Endodermal cell (in vitro differentiated cells): ENCODE measurements around the gene NME7. TPM values are rescaled to one million over a fixed set of nuclear protein-coding genes. Genes with fewer than 3 reads are reported as not detected.

Source experiments
- DNase-seq: peaks from one replicate; pipeline ENCODE4 v3.0.0-alpha.2; 2017
- H3K27ac ChIP-seq: 2 replicates; pipeline ENCODE4 v1.5.1; 2013; ENCODE audit warnings: mild to moderate bottlenecking, low read depth, low read length, moderate library complexity
- H3K27me3 ChIP-seq: 2 replicates; pipeline ENCODE4 v1.6.1; 2013; ENCODE audit warnings: mild to moderate bottlenecking, low read length, moderate library complexity; ENCODE audit not compliant: insufficient read depth, control insufficient read depth, poor library complexity, severe bottlenecking
- H3K36me3 ChIP-seq: 2 replicates; pipeline ENCODE4 v1.7.0; 2013; ENCODE audit warnings: mild to moderate bottlenecking, low read length, moderate library complexity; ENCODE audit not compliant: control insufficient read depth, insufficient read depth
- H3K4me1 ChIP-seq: one replicate; pipeline ENCODE4 v1.7.0; 2013; ENCODE audit warnings: low read length; ENCODE audit not compliant: control insufficient read depth, insufficient read depth
- H3K4me3 ChIP-seq: 2 replicates; pipeline ENCODE4 v1.5.1; 2013; ENCODE audit warnings: mild to moderate bottlenecking, low read length, moderate library complexity
- H3K9ac ChIP-seq: 2 replicates; pipeline ENCODE4 v1.6.1; 2013; ENCODE audit warnings: mild to moderate bottlenecking, low read length, moderate library complexity; ENCODE audit not compliant: poor library complexity, severe bottlenecking; ENCODE audit errors: extremely low read depth
- H3K9me3 ChIP-seq: 2 replicates; pipeline ENCODE4 v1.6.1; 2013; ENCODE audit warnings: mild to moderate bottlenecking, low read length, moderate library complexity; ENCODE audit not compliant: control insufficient read depth
- H3K27ac Mint-ChIP-seq: 2 replicates; pipeline ENCODE4 v1.8.0; 2020; ENCODE audit warnings: mixed read lengths
- H3K27me3 Mint-ChIP-seq: 2 replicates; pipeline ENCODE4 v1.8.0; 2021; ENCODE audit warnings: mild to moderate bottlenecking, mixed read lengths; ENCODE audit not compliant: insufficient read depth
- H3K36me3 Mint-ChIP-seq: 2 replicates; pipeline ENCODE4 v1.8.0; 2020; ENCODE audit warnings: low read depth, mixed read lengths
- H3K4me1 Mint-ChIP-seq: 2 replicates; pipeline ENCODE4 v1.8.0; 2020; ENCODE audit warnings: mixed read lengths
- H3K4me3 Mint-ChIP-seq: 2 replicates; pipeline ENCODE4 v1.8.0; 2020; ENCODE audit warnings: mild to moderate bottlenecking, moderate library complexity, mixed read lengths
- H3K9me3 Mint-ChIP-seq: 2 replicates; pipeline ENCODE4 v1.8.0; 2020; ENCODE audit warnings: mild to moderate bottlenecking, mixed read lengths
- WGBS, 2 experiments: methylation state at CpG; one replicate each; pipeline versions ENCODE4 v1.1.5 to v1.1.7; 2013; ENCODE audit warnings: missing lambda C conversion rate in 2 of 2, mixed read lengths in 1 of 2; ENCODE audit not compliant: insufficient coverage in 1 of 2, insufficient read length in 1 of 2; 5-methylcytosine and 5-hydroxymethylcytosine counted together
- total RNA-seq, 2 donors: library from RNA; stranded (reverse); fragmentation: NEBNext Ultra II Directional in 1 of 2; extraction: Animal tissue kit (Norgen Biotek cat#: 25700) in 1 of 2; gene quantifications; 2 replicates in 1 of 2; 3 replicates in 1 of 2; pipeline ENCODE4 v1.2.1, GENCODE V29; 2021
- TF ChIP-seq, protein P1 (sequence below): fragments of 200-600 bp; sonication (generic); conservative IDR thresholded peaks from 2 replicates; pipeline ENCODE4 v1.5.0; 2021; ENCODE audit warnings: antibody characterized with exemption, mild to moderate bottlenecking

The NME7 gene
- total RNA-seq, 2 donors from 2014 or later: 28.1 to 32.3 TPM

DNA sequence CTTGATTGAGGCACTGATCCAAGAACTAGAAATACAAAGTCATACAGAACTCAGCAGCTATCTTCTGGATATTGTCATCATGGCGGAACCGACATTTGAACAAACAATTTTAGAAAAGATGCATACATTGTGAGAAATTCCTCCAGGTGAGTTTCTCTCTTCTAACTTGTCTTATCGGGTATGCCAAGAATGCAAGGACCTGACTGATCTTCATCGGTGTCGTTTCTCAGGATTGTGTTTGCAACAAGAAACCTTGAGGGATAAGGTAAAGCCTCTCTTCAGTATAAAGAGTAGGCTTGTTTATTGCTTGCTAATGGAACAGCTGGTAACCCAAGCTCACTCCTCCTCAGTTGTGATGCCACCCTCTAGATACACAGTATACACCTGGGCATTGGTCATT, 62.2 kb downstream of the NME7 start:
- H3K27ac ChIP-seq: no peak overlapping the region
- H3K9me3 ChIP-seq: no peaks in the 10 kb centered on the region
- H3K9ac ChIP-seq: no peak overlapping the region
- Mint-ChIP-seq H3K4me3 (no peak overlapping the region), H3K36me3 (peaks cover 20% of the 10 kb centered on the region), H3K27ac (no peak overlapping the region), H3K4me1 (no peaks in the 10 kb centered on the region), H3K9me3 (no peaks in the 10 kb centered on the region), H3K27me3 (no peaks in the 10 kb centered on the region)
- H3K4me1 ChIP-seq: no peaks in the 10 kb centered on the region
- DNase-seq: no peak
- peaks cover 3% of the 10 kb centered on the region for H3K36me3 ChIP-seq
- H3K4me3 ChIP-seq: no peak overlapping the region
- WGBS, 2 experiments: 92 to 95% methylated on average over 2 to 5 of the region's 5 CpGs
- TF ChIP-seq, protein P1, sequence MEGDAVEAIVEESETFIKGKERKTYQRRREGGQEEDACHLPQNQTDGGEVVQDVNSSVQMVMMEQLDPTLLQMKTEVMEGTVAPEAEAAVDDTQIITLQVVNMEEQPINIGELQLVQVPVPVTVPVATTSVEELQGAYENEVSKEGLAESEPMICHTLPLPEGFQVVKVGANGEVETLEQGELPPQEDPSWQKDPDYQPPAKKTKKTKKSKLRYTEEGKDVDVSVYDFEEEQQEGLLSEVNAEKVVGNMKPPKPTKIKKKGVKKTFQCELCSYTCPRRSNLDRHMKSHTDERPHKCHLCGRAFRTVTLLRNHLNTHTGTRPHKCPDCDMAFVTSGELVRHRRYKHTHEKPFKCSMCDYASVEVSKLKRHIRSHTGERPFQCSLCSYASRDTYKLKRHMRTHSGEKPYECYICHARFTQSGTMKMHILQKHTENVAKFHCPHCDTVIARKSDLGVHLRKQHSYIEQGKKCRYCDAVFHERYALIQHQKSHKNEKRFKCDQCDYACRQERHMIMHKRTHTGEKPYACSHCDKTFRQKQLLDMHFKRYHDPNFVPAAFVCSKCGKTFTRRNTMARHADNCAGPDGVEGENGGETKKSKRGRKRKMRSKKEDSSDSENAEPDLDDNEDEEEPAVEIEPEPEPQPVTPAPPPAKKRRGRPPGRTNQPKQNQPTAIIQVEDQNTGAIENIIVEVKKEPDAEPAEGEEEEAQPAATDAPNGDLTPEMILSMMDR: no peak
- H3K27me3 ChIP-seq: no peaks in the 10 kb centered on the region

GRCh38 chr1:169300854-169301253, 66.7 kb downstream of the NME7 start:
- Mint-ChIP-seq H3K36me3 (peaks cover 9% of the 10 kb centered on the region), H3K9me3 (no peaks in the 10 kb centered on the region), H3K4me3 (no peak overlapping the region), H3K4me1 (no peaks in the 10 kb centered on the region), H3K27me3 (no peaks in the 10 kb centered on the region), H3K27ac (no peak overlapping the region)
- no peak for DNase-seq
- Histone ChIP-seq H3K27me3 (no peaks in the 10 kb centered on the region), H3K27ac (no peak overlapping the region), H3K9ac (no peak overlapping the region), H3K4me1 (no peaks in the 10 kb centered on the region), H3K4me3 (no peak overlapping the region), H3K9me3 (no peaks in the 10 kb centered on the region), H3K36me3 (peaks cover 3% of the 10 kb centered on the region)
- 76 to 78% methylated on average over 3 of the region's 3 CpGs for WGBS, 2 experiments
- TF ChIP-seq, protein P1: no peak

DNA sequence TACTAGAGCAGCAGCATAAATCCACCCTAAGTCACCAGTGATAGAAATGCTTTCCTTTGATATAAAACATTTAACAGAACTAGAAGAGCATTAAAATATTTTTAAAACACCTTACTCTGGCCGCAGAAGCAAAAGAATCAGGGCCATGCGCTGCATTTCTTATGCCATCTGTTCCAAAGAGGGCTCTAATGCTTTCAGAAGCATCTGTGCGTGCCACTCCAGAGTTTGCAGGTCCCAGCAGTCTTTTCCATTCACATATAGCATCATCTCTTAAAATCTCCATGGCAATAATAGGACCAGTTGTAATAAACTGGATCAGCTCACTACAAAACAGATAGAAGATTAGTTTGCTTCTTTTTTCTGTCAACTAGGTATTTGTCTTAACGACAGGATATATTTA, 69.2 kb downstream of the NME7 start:
- H3K4me1 Mint-ChIP-seq: peaks cover 4% of the 10 kb centered on the region
- no peak overlapping the region for H3K27ac ChIP-seq
- H3K36me3 Mint-ChIP-seq: peaks cover 9% of the 10 kb centered on the region
- H3K9me3 ChIP-seq: no peaks in the 10 kb centered on the region
- WGBS, 2 experiments: 98 to 100% methylated on average over 2 to 3 of the region's 4 CpGs
- no peak overlapping the region for H3K27ac Mint-ChIP-seq
- H3K4me3 ChIP-seq: no peak overlapping the region
- no peaks in the 10 kb centered on the region for H3K4me1 ChIP-seq
- H3K27me3 Mint-ChIP-seq: no peaks in the 10 kb centered on the region
- DNase-seq: no peak
- no peak overlapping the region for H3K4me3 Mint-ChIP-seq
- TF ChIP-seq, protein P1: no peak
- H3K36me3 ChIP-seq: no peaks in the 10 kb centered on the region
- no peaks in the 10 kb centered on the region for H3K27me3 ChIP-seq
- no peaks in the 10 kb centered on the region for H3K9me3 Mint-ChIP-seq
- no peak overlapping the region for H3K9ac ChIP-seq
